Non-pigmented ciliary epithelial cell (primary cell): ENCODE results near the gene DYSF.

Experiments used
- DNase-seq: peaks from one replicate; pipeline ENCODE4 v3.0.0-alpha.2; 2010; ENCODE audit warnings: low read depth

DYSF gene

GRCh38 chr2:71727562-71727961 lies 274.2 kb downstream of the DYSF start:
- no peak for DNase-seq

GRCh38 chr2:71728036-71728435 lies 274.7 kb downstream of the DYSF start:
- no peak for DNase-seq

- no peak for DNase-seq
These were observed 277.5 kb downstream of the DYSF start for GRCh38 chr2:71730785-71731383.

- DNase-seq, result no peak
These were observed 281.3 kb downstream of the DYSF start for GRCh38 chr2:71734620-71735019.

DNA sequence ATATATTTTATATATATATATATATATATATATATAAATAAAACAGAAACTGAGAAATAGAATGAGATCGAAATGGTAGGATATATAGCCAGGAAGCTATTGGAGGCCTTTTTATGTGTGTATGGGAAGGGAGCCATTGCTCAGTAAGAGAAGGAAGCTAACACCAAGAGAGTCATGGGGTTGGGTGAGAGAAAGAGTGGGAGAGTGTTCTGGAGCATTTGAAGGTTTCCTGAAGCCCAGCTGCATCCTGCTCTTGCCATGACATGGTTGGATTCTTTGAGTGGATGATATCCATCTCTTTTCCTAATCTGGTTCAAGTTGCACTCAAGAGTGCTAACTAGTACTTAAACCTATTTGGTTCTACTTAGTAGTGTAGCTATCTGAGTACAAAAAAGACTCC lies 282.3 kb downstream of the DYSF start:
- no peak for DNase-seq
